ENCODE measurements around the gene STX2.

Gene STX2

DNA sequence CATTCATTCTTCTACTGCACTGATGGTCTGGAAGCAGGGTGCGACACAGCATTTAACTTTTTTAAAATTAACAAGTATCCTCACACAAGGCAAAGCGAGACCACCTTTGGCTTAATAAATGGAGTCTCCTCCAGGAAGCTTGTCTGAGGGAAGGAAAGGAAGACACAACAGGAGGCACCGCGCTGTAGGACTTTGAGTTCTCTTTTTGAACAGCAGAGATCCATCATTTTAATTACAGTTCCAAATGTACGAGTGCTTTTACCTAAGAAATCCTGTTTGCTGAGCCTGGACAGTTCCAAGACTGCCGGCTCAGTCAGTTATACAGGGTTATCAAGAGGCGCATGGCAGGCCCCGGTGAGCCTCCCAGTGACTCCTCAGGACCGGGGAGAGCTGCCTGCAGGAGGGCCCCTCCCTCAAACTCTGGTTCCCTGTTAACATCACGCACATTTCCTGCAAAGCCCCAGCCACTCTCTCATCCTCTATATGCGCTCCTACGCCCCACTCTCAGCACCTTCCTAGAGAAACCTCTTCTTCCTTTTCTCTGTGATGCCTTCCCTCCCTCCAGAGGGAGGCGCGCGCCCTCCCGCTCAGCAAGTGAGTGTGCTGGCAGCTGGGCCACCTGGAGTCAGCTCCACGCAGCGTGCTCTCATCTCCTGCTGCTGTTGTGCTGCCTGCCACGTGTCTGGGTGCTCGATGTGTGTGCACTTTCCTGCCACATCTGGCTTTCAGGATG is 46.1 kb downstream of the STX2 start:
- intact Hi-C loops (cut with DNase I; ENCODE audit: low total_unique reads): no loop called here
- Histone ChIP-seq H3K36me3 (peaks cover 29 to 74% (median 59%) of the 10 kb centered on the region in 3 donors), H3K27ac (no peak overlapping the region), H3K9me3 (no peaks in the 10 kb centered on the region), H3K4me1 (no peaks in the 10 kb centered on the region), H3K4me3 (no peak overlapping the region), H3K27me3 (no peaks in the 10 kb centered on the region)
- no peak for DNase-seq
- TF ChIP-seq, protein P1, sequence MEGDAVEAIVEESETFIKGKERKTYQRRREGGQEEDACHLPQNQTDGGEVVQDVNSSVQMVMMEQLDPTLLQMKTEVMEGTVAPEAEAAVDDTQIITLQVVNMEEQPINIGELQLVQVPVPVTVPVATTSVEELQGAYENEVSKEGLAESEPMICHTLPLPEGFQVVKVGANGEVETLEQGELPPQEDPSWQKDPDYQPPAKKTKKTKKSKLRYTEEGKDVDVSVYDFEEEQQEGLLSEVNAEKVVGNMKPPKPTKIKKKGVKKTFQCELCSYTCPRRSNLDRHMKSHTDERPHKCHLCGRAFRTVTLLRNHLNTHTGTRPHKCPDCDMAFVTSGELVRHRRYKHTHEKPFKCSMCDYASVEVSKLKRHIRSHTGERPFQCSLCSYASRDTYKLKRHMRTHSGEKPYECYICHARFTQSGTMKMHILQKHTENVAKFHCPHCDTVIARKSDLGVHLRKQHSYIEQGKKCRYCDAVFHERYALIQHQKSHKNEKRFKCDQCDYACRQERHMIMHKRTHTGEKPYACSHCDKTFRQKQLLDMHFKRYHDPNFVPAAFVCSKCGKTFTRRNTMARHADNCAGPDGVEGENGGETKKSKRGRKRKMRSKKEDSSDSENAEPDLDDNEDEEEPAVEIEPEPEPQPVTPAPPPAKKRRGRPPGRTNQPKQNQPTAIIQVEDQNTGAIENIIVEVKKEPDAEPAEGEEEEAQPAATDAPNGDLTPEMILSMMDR (IDR thresholded peaks at IDR 0.05): no peak

DNA sequence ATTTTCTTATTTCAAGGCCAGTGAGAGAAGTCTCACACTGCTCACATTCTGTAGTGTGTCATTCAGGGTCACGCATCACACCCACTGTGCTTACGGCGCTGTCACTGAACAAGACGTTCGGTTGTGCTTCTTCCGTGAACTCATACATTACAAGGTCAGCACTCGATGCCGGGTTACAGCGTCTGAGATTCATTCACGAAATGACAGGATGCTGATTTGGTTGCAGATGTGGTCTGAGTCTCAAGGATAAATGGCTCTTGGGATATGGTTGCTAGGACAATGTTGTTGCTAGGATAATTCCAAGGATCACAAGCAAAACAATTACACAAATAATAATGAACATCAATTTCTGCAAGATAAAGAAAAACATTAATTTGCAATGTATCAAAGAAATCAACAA is 47.4 kb downstream of the STX2 start:
- H3K4me3 ChIP-seq: no peak overlapping the region
- intact Hi-C loops (cut with DNase I; ENCODE audit: low total_unique reads): no loop called here
- TF ChIP-seq, protein P1 (IDR thresholded peaks at IDR 0.05): no peak
- H3K27me3 ChIP-seq: no peaks in the 10 kb centered on the region
- H3K4me1 ChIP-seq: no peaks in the 10 kb centered on the region
- H3K27ac ChIP-seq: no peak overlapping the region
- no peak for DNase-seq
- peaks cover 26 to 74% (median 59%) of the 10 kb centered on the region in 3 donors for H3K36me3 ChIP-seq
- peaks cover 0 to 3% (median 0%) of the 10 kb centered on the region in 3 donors for H3K9me3 ChIP-seq

DNA sequence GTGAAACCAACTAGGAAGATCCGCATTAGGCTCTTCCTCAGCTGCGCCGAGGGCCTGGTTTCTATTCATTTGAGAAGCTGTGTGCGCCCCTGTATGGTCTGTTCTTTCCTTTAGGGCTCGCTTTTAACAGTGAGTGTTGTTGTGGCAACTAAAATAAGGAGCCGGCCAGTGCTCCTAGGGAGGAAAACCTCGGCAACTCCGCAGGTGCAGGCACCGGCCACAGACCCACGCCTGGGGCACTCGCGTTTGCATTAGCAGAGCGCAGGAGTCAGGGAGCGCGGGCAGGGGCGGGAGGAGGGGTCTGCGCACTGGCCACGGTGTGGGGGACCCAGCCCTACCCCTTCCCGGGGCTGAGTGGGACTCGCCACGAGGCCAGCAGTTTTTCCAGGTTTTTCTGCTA is 50.5 kb downstream of the STX2 start:
- intact Hi-C loops (cut with DNase I; ENCODE audit: low total_unique reads): no loop called here
- TF ChIP-seq, protein P1 (IDR thresholded peaks at IDR 0.05): no peak
- Histone ChIP-seq H3K9me3 (peaks cover 0 to 13% (median 0%) of the 10 kb centered on the region in 3 donors), H3K36me3 (peaks cover 42 to 65% (median 61%) of the 10 kb centered on the region in 3 donors), H3K4me3 (no peak overlapping the region), H3K27ac (no peak overlapping the region), H3K4me1 (no peaks in the 10 kb centered on the region), H3K27me3 (no peaks in the 10 kb centered on the region)
- no peak for DNase-seq

DNA sequence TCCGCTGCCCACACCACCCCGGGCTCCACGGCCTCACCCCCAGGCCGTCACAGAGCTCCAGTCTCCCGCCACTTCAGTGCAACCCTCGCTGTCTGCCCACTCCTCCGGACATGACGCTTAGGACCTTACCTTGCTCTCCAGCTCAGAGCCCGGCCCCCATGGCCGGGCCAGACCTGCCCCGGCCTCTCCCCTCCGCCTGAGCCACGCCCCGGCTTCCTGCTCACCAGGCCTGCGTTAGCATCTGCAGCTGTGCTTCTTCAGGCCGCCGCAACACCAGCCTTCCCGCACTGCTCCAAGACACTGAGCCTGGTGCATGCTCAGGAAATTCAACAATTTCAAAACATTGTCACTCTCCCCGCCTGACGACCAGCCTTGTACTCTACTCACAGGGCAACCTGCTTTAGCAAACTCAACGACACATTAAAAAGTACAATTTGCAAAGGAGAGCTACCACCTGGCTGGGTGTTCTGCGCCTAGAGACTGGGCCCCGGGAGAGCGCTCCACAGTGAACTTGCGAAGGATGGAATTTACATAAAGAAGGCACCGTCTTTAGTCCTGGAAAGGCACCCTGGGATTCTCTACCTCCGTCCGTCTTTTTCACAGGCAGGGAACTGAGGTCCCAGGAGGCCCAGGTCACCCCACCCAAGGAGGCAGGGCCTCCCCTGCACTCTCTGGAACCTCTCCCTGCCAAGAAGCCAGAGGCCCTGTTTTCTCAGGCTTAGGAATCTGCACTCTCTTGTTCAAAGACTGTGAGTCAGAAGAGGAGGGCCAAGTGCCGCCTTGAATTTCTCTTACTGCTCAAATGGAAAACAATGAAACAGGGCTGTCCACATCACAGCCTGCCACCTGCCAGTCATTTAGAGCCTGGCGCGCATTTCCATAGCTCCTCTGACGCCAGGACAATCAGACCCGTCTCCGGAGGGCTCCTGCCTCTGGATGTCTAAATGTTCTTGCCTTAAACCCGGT is 51.3 kb downstream of the STX2 start:
- Histone ChIP-seq H3K36me3 (peaks cover 43 to 66% (median 61%) of the 10 kb centered on the region in 3 donors), H3K27ac (no peak overlapping the region), H3K4me3 (no peak overlapping the region), H3K9me3 (peaks cover 0 to 13% (median 0%) of the 10 kb centered on the region in 3 donors), H3K4me1 (no peaks in the 10 kb centered on the region), H3K27me3 (no peaks in the 10 kb centered on the region)
- intact Hi-C loops (cut with DNase I; ENCODE audit: low total_unique reads): no loop called here
- no peak for DNase-seq
- TF ChIP-seq, protein P1 (IDR thresholded peaks at IDR 0.05): no peak

DNA sequence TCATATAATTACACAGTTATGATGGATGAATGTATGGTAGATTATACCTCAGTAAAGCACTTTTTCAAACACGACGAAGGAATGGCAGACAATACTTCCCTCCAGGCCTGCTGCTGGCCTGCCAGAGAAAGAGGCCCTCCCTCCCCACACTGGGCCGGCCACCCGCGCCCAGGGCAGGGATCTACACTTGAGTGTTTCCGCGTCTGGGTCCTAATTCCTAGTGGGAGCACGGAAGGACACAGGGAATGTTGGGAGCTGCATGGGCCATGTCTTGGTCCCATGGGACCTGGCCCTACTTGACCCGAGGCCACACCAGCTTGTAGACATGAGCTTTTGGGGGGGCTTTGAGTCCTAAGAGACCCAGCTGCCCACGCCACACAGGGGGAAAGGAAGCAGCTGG is 52.0 kb downstream of the STX2 start:
- intact Hi-C loops (cut with DNase I; ENCODE audit: low total_unique reads): no loop called here
- Histone ChIP-seq H3K4me1 (no peaks in the 10 kb centered on the region), H3K9me3 (peaks cover 0 to 13% (median 0%) of the 10 kb centered on the region in 3 donors), H3K4me3 (no peak overlapping the region), H3K27ac (no peak overlapping the region), H3K36me3 (peaks cover 43 to 66% (median 57%) of the 10 kb centered on the region in 3 donors), H3K27me3 (no peaks in the 10 kb centered on the region)
- DNase-seq: no peak
- TF ChIP-seq, protein P1 (IDR thresholded peaks at IDR 0.05): no peak

Data from tibial artery (tissue), 4 donors.